Trophoblast cell (in vitro differentiated cells and primary cell): ENCODE results near the gene RGPD3.
"Not testable (repeated sequence)": the region's sequence is repeated elsewhere in the genome, so short reads cannot be mapped to it uniquely, and the experiment has no call there.

ENCODE experiments used
- DNase-seq, 2 donors: peaks; one replicate each; pipeline ENCODE4 v3.0.0-alpha.2; 2016
- H2AFZ ChIP-seq: 2 replicates; pipeline ENCODE4 v1.6.1; 2013; ENCODE audit warnings: low read length, moderate library complexity, mild to moderate bottlenecking; ENCODE audit not compliant: insufficient read depth, poor library complexity
- H2AK5ac ChIP-seq: 2 replicates; pipeline ENCODE4 v1.6.1; 2013; ENCODE audit warnings: mild to moderate bottlenecking, low read length
- H2BK120ac ChIP-seq: 2 replicates; pipeline ENCODE4 v1.6.1; 2013; ENCODE audit warnings: low read length, mild to moderate bottlenecking, moderate library complexity; ENCODE audit not compliant: insufficient read depth, poor library complexity
- H2BK12ac ChIP-seq: 2 replicates; pipeline ENCODE4 v1.6.1; 2013; ENCODE audit warnings: mild to moderate bottlenecking, low read length, moderate library complexity
- H2BK5ac ChIP-seq: 2 replicates; pipeline ENCODE4 v1.6.1; 2013; ENCODE audit warnings: low read length, low read depth, moderate library complexity, mild to moderate bottlenecking; ENCODE audit not compliant: poor library complexity
- H3K14ac ChIP-seq: 2 replicates; pipeline ENCODE4 v1.6.1; 2013; ENCODE audit warnings: mild to moderate bottlenecking, low read length
- H3K18ac ChIP-seq: 2 replicates; pipeline ENCODE4 v1.6.1; 2013; ENCODE audit warnings: mild to moderate bottlenecking, low read length
- H3K23ac ChIP-seq: 2 replicates; pipeline ENCODE4 v1.6.1; 2013; ENCODE audit warnings: low read length
- H3K27ac ChIP-seq: 2 replicates; pipeline ENCODE4 v1.5.1; 2013; ENCODE audit warnings: low read depth, mild to moderate bottlenecking, inconsistent platforms, low read length, moderate library complexity
- H3K27me3 ChIP-seq: 2 replicates; pipeline ENCODE4 v1.6.1; 2013; ENCODE audit warnings: inconsistent platforms, mild to moderate bottlenecking, low read length, moderate library complexity; ENCODE audit not compliant: insufficient read depth
- H3K36me3 ChIP-seq, 2 experiments: 1 replicate in 1 of 2; 2 replicates in 1 of 2; pipeline ENCODE4 v1.6.1; 2013; ENCODE audit warnings: low read length in 2 of 2, mild to moderate bottlenecking in 2 of 2, moderate library complexity in 1 of 2; ENCODE audit not compliant: insufficient read depth in 2 of 2, control insufficient read depth in 1 of 2
- H3K4ac ChIP-seq: 2 replicates; pipeline ENCODE4 v1.6.1; 2013; ENCODE audit warnings: low read depth, mild to moderate bottlenecking, low read length, moderate library complexity
- H3K4me1 ChIP-seq, 2 experiments: 1 replicate in 1 of 2; 2 replicates in 1 of 2; pipeline ENCODE4 v1.6.1; 2013; ENCODE audit warnings: low read length in 2 of 2, mild to moderate bottlenecking in 2 of 2, moderate library complexity in 1 of 2; ENCODE audit not compliant: insufficient read depth in 2 of 2, control insufficient read depth in 1 of 2
- H3K4me2 ChIP-seq: 2 replicates; pipeline ENCODE4 v1.6.1; 2013; ENCODE audit warnings: inconsistent platforms, mild to moderate bottlenecking, low read length, moderate library complexity
- H3K4me3 ChIP-seq: 2 replicates; pipeline ENCODE4 v1.5.1; 2013; ENCODE audit warnings: mild to moderate bottlenecking, low read depth, low read length, inconsistent platforms
- H3K79me1 ChIP-seq: one replicate; pipeline ENCODE4 v1.6.1; 2013; ENCODE audit warnings: low read length
- H3K79me2 ChIP-seq: 2 replicates; pipeline ENCODE4 v1.6.1; 2013; ENCODE audit warnings: low read length, mild to moderate bottlenecking; ENCODE audit not compliant: control insufficient read depth, insufficient read depth, poor library complexity
- H3K9ac ChIP-seq: 2 replicates; pipeline ENCODE4 v1.6.1; 2013; ENCODE audit warnings: mild to moderate bottlenecking, low read length
- H3K9me3 ChIP-seq: 2 replicates; pipeline ENCODE4 v1.6.1; 2013; ENCODE audit warnings: low read depth, mild to moderate bottlenecking, control low read depth, inconsistent platforms, low read length; ENCODE audit not compliant: insufficient read depth
- H4K12ac ChIP-seq: 2 replicates; pipeline ENCODE4 v1.6.1; 2013; ENCODE audit warnings: low read depth, mild to moderate bottlenecking, low read length, moderate library complexity
- H4K8ac ChIP-seq: 2 replicates; pipeline ENCODE4 v1.6.1; 2013; ENCODE audit warnings: low read depth, mild to moderate bottlenecking, low read length, moderate library complexity
- H4K91ac ChIP-seq: one replicate; pipeline ENCODE4 v1.6.1; 2013; ENCODE audit warnings: low read depth, mild to moderate bottlenecking, low read length, moderate library complexity
- WGBS: extraction: QIAGEN DNeasy Blood & Tissue Kit; methylation state at CpG from one replicate; pipeline ENCODE4 v1.1.7; 2013; ENCODE audit warnings: missing lambda C conversion rate; ENCODE audit not compliant: insufficient read length, insufficient coverage; ENCODE audit errors: extremely low coverage; 5-methylcytosine and 5-hydroxymethylcytosine counted together

Gene RGPD3

GRCh38 chr2:106487386-106488191 lies 19.4 kb upstream of the RGPD3 start:
- not testable (repeated sequence) for H3K79me1 ChIP-seq, H3K14ac ChIP-seq, H4K91ac ChIP-seq, H3K27ac ChIP-seq, H3K9me3 ChIP-seq, H3K4ac ChIP-seq, H3K4me3 ChIP-seq, H3K4me1 ChIP-seq, H3K79me2 ChIP-seq, DNase-seq, H4K12ac ChIP-seq, H3K23ac ChIP-seq, H3K18ac ChIP-seq, H2BK120ac ChIP-seq, H2BK12ac ChIP-seq, H3K9ac ChIP-seq, H3K27me3 ChIP-seq, H3K36me3 ChIP-seq, H2BK5ac ChIP-seq, H2AK5ac ChIP-seq
- H4K8ac ChIP-seq: peak overlapping the region; percentile 28
- no CpG with 5 or more reads among the region's 44 CpGs for WGBS
- peak overlapping the region; percentile 56 for H3K4me2 ChIP-seq
- H2AFZ ChIP-seq: peak overlapping the region; percentile 63

GRCh38 chr2:106486551-106487385 lies 18.6 kb upstream of the RGPD3 start, which contains the start of gene CD8B2:
TSS of gene CD8B2 (plus strand) at chr2:106487364. CDS start at chr2:106487427, 63 bp downstream.
- not testable (repeated sequence) for H4K12ac ChIP-seq, H3K36me3 ChIP-seq, H3K27me3 ChIP-seq, H3K14ac ChIP-seq, H3K18ac ChIP-seq, H3K4me1 ChIP-seq, DNase-seq, H4K91ac ChIP-seq, H2AK5ac ChIP-seq, H2BK120ac ChIP-seq, H3K23ac ChIP-seq, H3K79me1 ChIP-seq, H3K9ac ChIP-seq, H3K79me2 ChIP-seq, H3K4me3 ChIP-seq, H2BK5ac ChIP-seq, H2BK12ac ChIP-seq, H3K27ac ChIP-seq, H3K4ac ChIP-seq, H3K9me3 ChIP-seq
- peak within 1 kb of the TSS; percentile 28 for H4K8ac ChIP-seq
- WGBS: no CpG with 5 or more reads among the region's 39 CpGs
- H2AFZ ChIP-seq: peak within 1 kb of the TSS; percentile 63
- H3K4me2 ChIP-seq: peak within 1 kb of the TSS; percentile 56

- H4K8ac ChIP-seq, H3K23ac ChIP-seq, H2BK120ac ChIP-seq, H3K4me1 ChIP-seq, H2BK12ac ChIP-seq, H3K9me3 ChIP-seq, H3K4ac ChIP-seq, H3K79me2 ChIP-seq, H3K18ac ChIP-seq, H2BK5ac ChIP-seq, H4K91ac ChIP-seq, H3K9ac ChIP-seq, H3K79me1 ChIP-seq, H2AK5ac ChIP-seq, H3K36me3 ChIP-seq, H3K4me2 ChIP-seq, H4K12ac ChIP-seq, DNase-seq, H3K4me3 ChIP-seq, H3K14ac ChIP-seq, H2AFZ ChIP-seq, H3K27ac ChIP-seq, H3K27me3 ChIP-seq: not testable (repeated sequence)
- no CpG with 5 or more reads among the region's 1 CpG for WGBS
These were observed 11.3 kb upstream of the RGPD3 start for GRCh38 chr2:106479563-106479962.

- not testable (repeated sequence) for H2AK5ac ChIP-seq, H4K12ac ChIP-seq, H3K18ac ChIP-seq, H2BK5ac ChIP-seq, H3K4ac ChIP-seq, H3K36me3 ChIP-seq, H3K27ac ChIP-seq, H3K4me1 ChIP-seq, H3K4me3 ChIP-seq, H3K23ac ChIP-seq, H3K14ac ChIP-seq, H4K8ac ChIP-seq, DNase-seq, H2BK120ac ChIP-seq, H3K79me1 ChIP-seq, H3K27me3 ChIP-seq, H3K9me3 ChIP-seq, H2BK12ac ChIP-seq, H4K91ac ChIP-seq, H2AFZ ChIP-seq, H3K79me2 ChIP-seq, H3K9ac ChIP-seq, H3K4me2 ChIP-seq
- WGBS: no CpG with 5 or more reads among the region's 4 CpGs
These were observed 9.4 kb upstream of the RGPD3 start for GRCh38 chr2:106477647-106478046.
